ENCODE data around the gene WWOX.

Gene WWOX

DNA sequence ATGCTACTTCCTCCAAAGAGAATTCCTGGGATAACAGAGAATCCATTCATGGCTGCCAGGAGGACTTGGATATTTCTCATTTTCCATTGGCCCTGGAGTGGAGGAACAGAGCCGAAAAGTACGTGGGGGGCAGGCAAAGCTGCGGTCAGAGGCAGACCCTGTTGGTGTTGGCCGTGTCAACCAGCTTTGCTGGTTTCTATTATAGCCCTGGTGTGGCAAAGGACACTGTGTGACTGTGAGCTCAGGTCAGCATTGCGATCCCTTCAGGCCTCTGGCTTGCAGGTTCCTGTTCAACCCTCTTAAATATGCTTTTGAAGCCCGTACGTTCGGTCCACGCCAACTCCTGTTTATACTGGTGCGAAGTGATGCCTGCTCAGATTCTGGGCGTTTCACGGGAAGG lies 904.9 kb downstream of the WWOX start:
- Histone ChIP-seq H3K36me3 (ENCODE audit: control insufficient read depth in 1 of 2, insufficient read depth in 2 of 2, low read length in 2 of 2) (no peaks in the 10 kb centered on the region), H3K4me2 (ENCODE audit: low read length) (no peak overlapping the region), H3K4me3 (ENCODE audit: low read depth, low read length) (no peak overlapping the region), H3K9ac (ENCODE audit: low read length) (no peak overlapping the region), H3K27me3 (ENCODE audit: insufficient read depth, low read length) (no peaks in the 10 kb centered on the region), H3K9me3 (ENCODE audit: insufficient read depth, low read depth, low read length) (no peaks in the 10 kb centered on the region), H2AK5ac (ENCODE audit: low read length) (no peak overlapping the region), H3K18ac (ENCODE audit: low read length) (no peak overlapping the region), H3K79me1 (ENCODE audit: low read length) (no peaks in the 10 kb centered on the region), H4K8ac (ENCODE audit: low read depth, low read length) (no peak overlapping the region), H2BK5ac (ENCODE audit: low read depth, low read length, poor library complexity) (no peak overlapping the region), H3K79me2 (ENCODE audit: control insufficient read depth, insufficient read depth, low read length, poor library complexity) (no peaks in the 10 kb centered on the region), H3K14ac (ENCODE audit: low read length) (no peak overlapping the region), H4K12ac (ENCODE audit: low read depth, low read length) (no peak overlapping the region), H3K27ac (ENCODE audit: low read depth, low read length) (no peak overlapping the region), H3K23ac (ENCODE audit: low read length) (no peak overlapping the region), H4K91ac (ENCODE audit: low read depth, low read length) (no peak overlapping the region), H2BK120ac (ENCODE audit: insufficient read depth, low read length, poor library complexity) (no peak overlapping the region), H2BK12ac (ENCODE audit: low read length) (no peak overlapping the region), H3K4ac (ENCODE audit: low read depth, low read length) (no peak overlapping the region), H2AFZ (ENCODE audit: insufficient read depth, low read length, poor library complexity) (no peak overlapping the region), H3K4me1 (ENCODE audit: control insufficient read depth in 1 of 2, insufficient read depth in 2 of 2, low read length in 2 of 2) (peaks cover 0 to 2% of the 10 kb centered on the region in 2 experiments)
- peak in 1 of 2 donors; percentile 28 for DNase-seq
- WGBS (ENCODE audit: extremely low coverage, insufficient coverage, insufficient read length), result no CpG with 5 or more reads among the region's 12 CpGs

DNA sequence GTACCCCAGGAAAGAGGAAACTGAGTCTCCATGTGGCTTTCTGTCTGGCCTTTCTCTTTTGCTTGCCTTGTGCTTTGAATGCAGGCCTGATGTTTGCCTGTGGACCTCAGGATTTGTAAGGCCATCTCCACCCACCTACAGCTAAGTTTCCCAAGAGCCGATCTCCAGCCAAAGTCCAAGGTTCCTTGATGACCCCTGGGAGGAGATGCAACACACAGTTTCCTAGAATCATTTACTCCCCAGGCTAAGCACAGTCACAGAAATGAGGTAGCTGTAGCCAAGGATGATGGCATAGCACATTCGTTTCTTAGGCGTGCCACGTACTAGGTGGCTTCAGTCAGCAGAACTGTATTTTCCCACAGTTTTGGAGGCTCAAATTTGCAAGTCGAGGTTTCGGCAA lies 905.6 kb downstream of the WWOX start:
- Histone ChIP-seq H3K27me3 (ENCODE audit: insufficient read depth, low read length) (no peaks in the 10 kb centered on the region), H3K18ac (ENCODE audit: low read length) (no peak overlapping the region), H4K8ac (ENCODE audit: low read depth, low read length) (no peak overlapping the region), H2BK120ac (ENCODE audit: insufficient read depth, low read length, poor library complexity) (no peak overlapping the region), H3K79me2 (ENCODE audit: control insufficient read depth, insufficient read depth, low read length, poor library complexity) (no peaks in the 10 kb centered on the region), H3K36me3 (ENCODE audit: control insufficient read depth in 1 of 2, insufficient read depth in 2 of 2, low read length in 2 of 2) (no peaks in the 10 kb centered on the region), H2AFZ (ENCODE audit: insufficient read depth, low read length, poor library complexity) (no peak overlapping the region), H3K4me3 (ENCODE audit: low read depth, low read length) (no peak overlapping the region), H3K79me1 (ENCODE audit: low read length) (no peaks in the 10 kb centered on the region), H3K23ac (ENCODE audit: low read length) (no peak overlapping the region), H3K9ac (ENCODE audit: low read length) (no peak overlapping the region), H3K14ac (ENCODE audit: low read length) (no peak overlapping the region), H2AK5ac (ENCODE audit: low read length) (no peak overlapping the region), H2BK12ac (ENCODE audit: low read length) (no peak overlapping the region), H3K4me2 (ENCODE audit: low read length) (no peak overlapping the region), H3K4me1 (ENCODE audit: control insufficient read depth in 1 of 2, insufficient read depth in 2 of 2, low read length in 2 of 2) (peaks cover 0 to 2% of the 10 kb centered on the region in 2 experiments), H4K91ac (ENCODE audit: low read depth, low read length) (no peak overlapping the region), H3K9me3 (ENCODE audit: insufficient read depth, low read depth, low read length) (no peaks in the 10 kb centered on the region), H2BK5ac (ENCODE audit: low read depth, low read length, poor library complexity) (no peak overlapping the region), H3K4ac (ENCODE audit: low read depth, low read length) (no peak overlapping the region), H4K12ac (ENCODE audit: low read depth, low read length) (no peak overlapping the region), H3K27ac (ENCODE audit: low read depth, low read length) (no peak overlapping the region)
- no CpG with 5 or more reads among the region's 6 CpGs for WGBS (ENCODE audit: extremely low coverage, insufficient coverage, insufficient read length)
- DNase-seq, result no peak

DNA sequence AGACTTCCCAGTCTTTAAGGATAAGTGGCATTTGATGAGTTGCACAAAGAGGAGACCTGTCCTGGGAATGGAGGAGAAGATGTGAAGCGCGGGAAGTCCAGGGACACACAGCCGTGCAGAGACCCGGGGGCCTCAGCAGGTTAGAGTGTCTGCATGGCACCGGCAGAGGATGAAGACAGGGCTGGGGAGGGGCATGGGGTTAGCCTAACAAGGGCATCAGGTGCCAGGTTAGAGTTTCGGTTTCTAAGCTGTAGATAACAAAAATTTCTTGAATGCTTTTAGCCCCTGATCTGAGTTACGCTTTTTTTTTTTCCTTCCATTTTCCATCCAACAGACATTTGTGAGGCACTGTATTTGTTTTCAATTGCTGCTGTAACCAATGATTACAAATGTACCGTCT lies 906.8 kb downstream of the WWOX start:
- no peak overlapping the region for H3K18ac ChIP-seq (ENCODE audit: low read length)
- H2BK120ac ChIP-seq (ENCODE audit: insufficient read depth, low read length, poor library complexity), result no peak overlapping the region
- no peaks in the 10 kb centered on the region for H3K36me3 ChIP-seq (ENCODE audit: control insufficient read depth in 1 of 2, insufficient read depth in 2 of 2, low read length in 2 of 2)
- peaks cover 2% of the 10 kb centered on the region for H3K9me3 ChIP-seq (ENCODE audit: insufficient read depth, low read depth, low read length)
- H3K14ac ChIP-seq (ENCODE audit: low read length), result no peak overlapping the region
- H3K79me1 ChIP-seq (ENCODE audit: low read length), result no peaks in the 10 kb centered on the region
- H3K9ac ChIP-seq (ENCODE audit: low read length), result no peak overlapping the region
- H3K4me3 ChIP-seq (ENCODE audit: low read depth, low read length), result no peak overlapping the region
- no peak overlapping the region for H4K8ac ChIP-seq (ENCODE audit: low read depth, low read length)
- H3K27me3 ChIP-seq (ENCODE audit: insufficient read depth, low read length), result no peaks in the 10 kb centered on the region
- H2AK5ac ChIP-seq (ENCODE audit: low read length), result no peak overlapping the region
- H3K4me2 ChIP-seq (ENCODE audit: low read length), result no peak overlapping the region
- H3K79me2 ChIP-seq (ENCODE audit: control insufficient read depth, insufficient read depth, low read length, poor library complexity), result no peaks in the 10 kb centered on the region
- no peak overlapping the region for H3K4ac ChIP-seq (ENCODE audit: low read depth, low read length)
- no CpG with 5 or more reads among the region's 8 CpGs for WGBS (ENCODE audit: extremely low coverage, insufficient coverage, insufficient read length)
- peaks cover 0 to 2% of the 10 kb centered on the region in 2 experiments for H3K4me1 ChIP-seq (ENCODE audit: control insufficient read depth in 1 of 2, insufficient read depth in 2 of 2, low read length in 2 of 2)
- H2BK12ac ChIP-seq (ENCODE audit: low read length), result no peak overlapping the region
- no peak overlapping the region for H2AFZ ChIP-seq (ENCODE audit: insufficient read depth, low read length, poor library complexity)
- H3K27ac ChIP-seq (ENCODE audit: low read depth, low read length), result no peak overlapping the region
- no peak overlapping the region for H4K12ac ChIP-seq (ENCODE audit: low read depth, low read length)
- H3K23ac ChIP-seq (ENCODE audit: low read length), result no peak overlapping the region
- DNase-seq, result no peak
- H4K91ac ChIP-seq (ENCODE audit: low read depth, low read length), result no peak overlapping the region
- H2BK5ac ChIP-seq (ENCODE audit: low read depth, low read length, poor library complexity), result no peak overlapping the region

DNA sequence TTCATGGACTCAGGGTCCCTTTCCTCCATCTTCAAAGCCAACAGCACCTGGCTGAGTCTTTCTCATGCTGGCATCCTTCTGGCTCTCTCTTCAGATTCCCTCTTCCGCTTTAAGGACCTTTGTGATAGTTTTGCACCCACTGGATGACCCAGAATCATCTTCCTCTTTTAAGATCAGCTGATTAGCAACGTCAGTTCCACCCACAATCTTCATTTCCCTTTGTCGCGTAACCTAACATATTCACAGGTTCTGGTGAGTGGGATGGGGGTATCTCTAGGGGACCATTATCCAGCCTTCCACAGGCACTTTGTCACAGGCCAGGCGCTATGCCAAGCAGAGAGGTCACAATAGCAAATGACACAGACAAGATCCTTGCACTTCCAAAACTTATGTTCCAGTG lies 907.3 kb downstream of the WWOX start:
- Histone ChIP-seq H3K4me3 (ENCODE audit: low read depth, low read length) (no peak overlapping the region), H4K12ac (ENCODE audit: low read depth, low read length) (no peak overlapping the region), H3K79me2 (ENCODE audit: control insufficient read depth, insufficient read depth, low read length, poor library complexity) (no peaks in the 10 kb centered on the region), H2AK5ac (ENCODE audit: low read length) (no peak overlapping the region), H4K8ac (ENCODE audit: low read depth, low read length) (no peak overlapping the region), H3K18ac (ENCODE audit: low read length) (no peak overlapping the region), H3K14ac (ENCODE audit: low read length) (no peak overlapping the region), H3K9me3 (ENCODE audit: insufficient read depth, low read depth, low read length) (peaks cover 2% of the 10 kb centered on the region), H3K27ac (ENCODE audit: low read depth, low read length) (no peak overlapping the region), H2BK120ac (ENCODE audit: insufficient read depth, low read length, poor library complexity) (no peak overlapping the region), H3K9ac (ENCODE audit: low read length) (no peak overlapping the region), H2AFZ (ENCODE audit: insufficient read depth, low read length, poor library complexity) (no peak overlapping the region), H4K91ac (ENCODE audit: low read depth, low read length) (no peak overlapping the region), H3K27me3 (ENCODE audit: insufficient read depth, low read length) (no peaks in the 10 kb centered on the region), H2BK5ac (ENCODE audit: low read depth, low read length, poor library complexity) (no peak overlapping the region), H3K23ac (ENCODE audit: low read length) (no peak overlapping the region), H3K4me1 (ENCODE audit: control insufficient read depth in 1 of 2, insufficient read depth in 2 of 2, low read length in 2 of 2) (peaks cover 0 to 2% of the 10 kb centered on the region in 2 experiments), H3K4ac (ENCODE audit: low read depth, low read length) (no peak overlapping the region), H3K79me1 (ENCODE audit: low read length) (no peaks in the 10 kb centered on the region), H3K36me3 (ENCODE audit: control insufficient read depth in 1 of 2, insufficient read depth in 2 of 2, low read length in 2 of 2) (no peaks in the 10 kb centered on the region), H3K4me2 (ENCODE audit: low read length) (no peak overlapping the region), H2BK12ac (ENCODE audit: low read length) (no peak overlapping the region)
- no peak for DNase-seq
- no CpG with 5 or more reads among the region's 5 CpGs for WGBS (ENCODE audit: extremely low coverage, insufficient coverage, insufficient read length)
